Measurements from ENCODE around the gene S100A16.

DNA sequence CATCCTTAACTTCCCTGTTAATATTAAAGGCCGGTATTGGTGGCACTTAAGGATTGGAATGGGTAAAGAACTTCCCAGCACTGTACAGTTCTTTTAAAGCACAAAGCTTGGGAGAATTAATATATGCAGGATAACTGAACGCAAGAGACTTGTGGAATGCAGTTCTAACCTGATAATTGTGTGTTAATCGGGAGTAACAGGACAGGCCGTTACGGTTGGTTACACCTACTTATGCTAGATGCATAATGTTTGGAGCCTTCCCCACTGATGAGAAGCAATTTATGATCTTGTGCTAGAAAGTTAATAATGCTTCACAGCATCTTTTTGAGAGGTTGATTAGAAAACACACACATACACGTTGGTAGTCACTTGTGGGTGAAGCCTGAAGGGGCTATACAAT lies 27.9 kb upstream of the S100A16 start:
- no peak for TF ChIP-seq POLR2A (IDR thresholded peaks at IDR 0.05)
- TF ChIP-seq, protein P1, sequence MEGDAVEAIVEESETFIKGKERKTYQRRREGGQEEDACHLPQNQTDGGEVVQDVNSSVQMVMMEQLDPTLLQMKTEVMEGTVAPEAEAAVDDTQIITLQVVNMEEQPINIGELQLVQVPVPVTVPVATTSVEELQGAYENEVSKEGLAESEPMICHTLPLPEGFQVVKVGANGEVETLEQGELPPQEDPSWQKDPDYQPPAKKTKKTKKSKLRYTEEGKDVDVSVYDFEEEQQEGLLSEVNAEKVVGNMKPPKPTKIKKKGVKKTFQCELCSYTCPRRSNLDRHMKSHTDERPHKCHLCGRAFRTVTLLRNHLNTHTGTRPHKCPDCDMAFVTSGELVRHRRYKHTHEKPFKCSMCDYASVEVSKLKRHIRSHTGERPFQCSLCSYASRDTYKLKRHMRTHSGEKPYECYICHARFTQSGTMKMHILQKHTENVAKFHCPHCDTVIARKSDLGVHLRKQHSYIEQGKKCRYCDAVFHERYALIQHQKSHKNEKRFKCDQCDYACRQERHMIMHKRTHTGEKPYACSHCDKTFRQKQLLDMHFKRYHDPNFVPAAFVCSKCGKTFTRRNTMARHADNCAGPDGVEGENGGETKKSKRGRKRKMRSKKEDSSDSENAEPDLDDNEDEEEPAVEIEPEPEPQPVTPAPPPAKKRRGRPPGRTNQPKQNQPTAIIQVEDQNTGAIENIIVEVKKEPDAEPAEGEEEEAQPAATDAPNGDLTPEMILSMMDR (IDR thresholded peaks at IDR 0.05), result no peak
